Testis (tissue), 2 donors: ENCODE data around the gene TENT5C.

Experiments used
- POLR2A ChIP-seq: fragments of 450-650 bp; IDR thresholded peaks from one replicate; pipeline ENCODE4 v1.6.1; 2017; ENCODE audit warnings: antibody characterized with exemption, mild to moderate bottlenecking, moderate library complexity
- TF ChIP-seq, protein P1 (sequence below), 3 experiments: fragments of 450-650 bp in 2 of 3; fragments of 200-600 bp in 1 of 3; sonication (generic) in 1 of 3; IDR thresholded peaks; one replicate each; pipeline ENCODE4 v1.5.1; 2016 to 2019; ENCODE audit warnings: antibody characterized with exemption in 3 of 3, mild to moderate bottlenecking in 2 of 3, moderate library complexity in 1 of 3

- TF ChIP-seq, protein P1, sequence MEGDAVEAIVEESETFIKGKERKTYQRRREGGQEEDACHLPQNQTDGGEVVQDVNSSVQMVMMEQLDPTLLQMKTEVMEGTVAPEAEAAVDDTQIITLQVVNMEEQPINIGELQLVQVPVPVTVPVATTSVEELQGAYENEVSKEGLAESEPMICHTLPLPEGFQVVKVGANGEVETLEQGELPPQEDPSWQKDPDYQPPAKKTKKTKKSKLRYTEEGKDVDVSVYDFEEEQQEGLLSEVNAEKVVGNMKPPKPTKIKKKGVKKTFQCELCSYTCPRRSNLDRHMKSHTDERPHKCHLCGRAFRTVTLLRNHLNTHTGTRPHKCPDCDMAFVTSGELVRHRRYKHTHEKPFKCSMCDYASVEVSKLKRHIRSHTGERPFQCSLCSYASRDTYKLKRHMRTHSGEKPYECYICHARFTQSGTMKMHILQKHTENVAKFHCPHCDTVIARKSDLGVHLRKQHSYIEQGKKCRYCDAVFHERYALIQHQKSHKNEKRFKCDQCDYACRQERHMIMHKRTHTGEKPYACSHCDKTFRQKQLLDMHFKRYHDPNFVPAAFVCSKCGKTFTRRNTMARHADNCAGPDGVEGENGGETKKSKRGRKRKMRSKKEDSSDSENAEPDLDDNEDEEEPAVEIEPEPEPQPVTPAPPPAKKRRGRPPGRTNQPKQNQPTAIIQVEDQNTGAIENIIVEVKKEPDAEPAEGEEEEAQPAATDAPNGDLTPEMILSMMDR (IDR thresholded peaks at IDR 0.05) = no peak
- TF ChIP-seq POLR2A = no peak
Observed at GRCh38 chr1:117609471-117609911, 3.6 kb downstream of the TENT5C start.
